ENCODE measurements around the gene APC.

DNA sequence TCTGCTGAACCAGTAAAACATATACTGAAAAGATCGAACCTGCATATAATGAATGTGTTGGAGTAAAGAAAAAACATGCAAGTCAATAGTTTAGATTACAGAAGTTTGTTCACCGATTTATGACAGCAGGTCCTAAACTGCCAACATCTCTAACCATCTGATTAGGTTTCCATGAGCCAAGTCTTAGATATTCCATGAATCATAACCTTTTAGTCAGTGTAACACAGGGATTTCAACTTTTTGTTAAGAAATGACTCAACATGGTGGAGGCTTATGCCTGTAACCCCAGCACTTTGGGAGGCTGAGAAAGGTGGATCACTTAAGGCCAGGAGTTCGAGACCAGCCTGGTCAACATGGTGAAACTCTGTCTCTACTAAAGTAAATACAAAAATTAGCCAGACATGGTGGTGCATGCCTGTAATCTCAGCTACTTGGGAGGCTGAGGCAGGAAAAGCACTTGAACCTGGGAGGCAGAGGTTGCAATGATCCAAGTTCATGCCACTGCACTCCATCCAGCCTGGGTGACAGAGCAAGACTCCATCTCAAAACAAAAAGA, 38.7 kb downstream of the APC start:
- TF ChIP-seq, protein P1, sequence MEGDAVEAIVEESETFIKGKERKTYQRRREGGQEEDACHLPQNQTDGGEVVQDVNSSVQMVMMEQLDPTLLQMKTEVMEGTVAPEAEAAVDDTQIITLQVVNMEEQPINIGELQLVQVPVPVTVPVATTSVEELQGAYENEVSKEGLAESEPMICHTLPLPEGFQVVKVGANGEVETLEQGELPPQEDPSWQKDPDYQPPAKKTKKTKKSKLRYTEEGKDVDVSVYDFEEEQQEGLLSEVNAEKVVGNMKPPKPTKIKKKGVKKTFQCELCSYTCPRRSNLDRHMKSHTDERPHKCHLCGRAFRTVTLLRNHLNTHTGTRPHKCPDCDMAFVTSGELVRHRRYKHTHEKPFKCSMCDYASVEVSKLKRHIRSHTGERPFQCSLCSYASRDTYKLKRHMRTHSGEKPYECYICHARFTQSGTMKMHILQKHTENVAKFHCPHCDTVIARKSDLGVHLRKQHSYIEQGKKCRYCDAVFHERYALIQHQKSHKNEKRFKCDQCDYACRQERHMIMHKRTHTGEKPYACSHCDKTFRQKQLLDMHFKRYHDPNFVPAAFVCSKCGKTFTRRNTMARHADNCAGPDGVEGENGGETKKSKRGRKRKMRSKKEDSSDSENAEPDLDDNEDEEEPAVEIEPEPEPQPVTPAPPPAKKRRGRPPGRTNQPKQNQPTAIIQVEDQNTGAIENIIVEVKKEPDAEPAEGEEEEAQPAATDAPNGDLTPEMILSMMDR (IDR thresholded peaks at IDR 0.05), result no peak
- no peak for TF ChIP-seq POLR2A (IDR thresholded peaks at IDR 0.05)

Data from right lobe of liver (tissue), 4 donors.